GM19324 (cell line): ENCODE data around the gene ATP6V0A1.
"Not testable (repeated sequence)": the region's sequence is repeated elsewhere in the genome, so short reads cannot be mapped to it uniquely, and the experiment has no call there.

Experiments used
- ATAC-seq: cut with Tn5 transposase; IDR thresholded peaks from one replicate; pipeline ENCODE4 v1.9.1; 2021; ENCODE audit warnings: mild to moderate bottlenecking, moderate library complexity; ENCODE audit not compliant: unreplicated experiment, low FRiP score

Gene ATP6V0A1

GRCh38 chr17:42475121-42475520 is 16.4 kb downstream of the ATP6V0A1 start:
- no peak for ATAC-seq

- ATAC-seq = no peak
Measured at GRCh38 chr17:42475835-42476234, 17.2 kb downstream of the ATP6V0A1 start.

- no peak for ATAC-seq
Measured at GRCh38 chr17:42476411-42476810, 17.7 kb downstream of the ATP6V0A1 start.

GRCh38 chr17:42477173-42477572 is 18.5 kb downstream of the ATP6V0A1 start:
- ATAC-seq = no peak

- not testable (repeated sequence) for ATAC-seq
Measured at GRCh38 chr17:42477824-42478223, 19.1 kb downstream of the ATP6V0A1 start.

- no peak for ATAC-seq
Measured at GRCh38 chr17:42484304-42484703, 25.6 kb downstream of the ATP6V0A1 start.

- ATAC-seq = no peak
Measured at GRCh38 chr17:42485680-42486079, 27.0 kb downstream of the ATP6V0A1 start.

- no peak for ATAC-seq
Measured at GRCh38 chr17:42488032-42488431, 29.4 kb downstream of the ATP6V0A1 start.

GRCh38 chr17:42493319-42493718 is 34.6 kb downstream of the ATP6V0A1 start:
- ATAC-seq = no peak

- no peak for ATAC-seq
Measured at GRCh38 chr17:42494673-42495072, 36.0 kb downstream of the ATP6V0A1 start.

GRCh38 chr17:42498828-42499227 is 40.1 kb downstream of the ATP6V0A1 start:
- ATAC-seq = no peak

- no peak for ATAC-seq
Measured at GRCh38 chr17:42502091-42502490, 43.4 kb downstream of the ATP6V0A1 start.

GRCh38 chr17:42502926-42503325 is 44.2 kb downstream of the ATP6V0A1 start:
- ATAC-seq = no peak

GRCh38 chr17:42507671-42508070 is 49.0 kb downstream of the ATP6V0A1 start:
- ATAC-seq = no peak

- no peak for ATAC-seq
Measured at GRCh38 chr17:42508426-42509165, 49.9 kb downstream of the ATP6V0A1 start.

- no peak for ATAC-seq
Measured at GRCh38 chr17:42509409-42509808, 50.7 kb downstream of the ATP6V0A1 start.

GRCh38 chr17:42509841-42510240 is 51.2 kb downstream of the ATP6V0A1 start:
- ATAC-seq = no peak

GRCh38 chr17:42512246-42512645 is 53.6 kb downstream of the ATP6V0A1 start:
- no peak for ATAC-seq

GRCh38 chr17:42512733-42513251 is 54.1 kb downstream of the ATP6V0A1 start:
- no peak for ATAC-seq

- ATAC-seq = no peak
Measured at GRCh38 chr17:42513686-42514085, 55.0 kb downstream of the ATP6V0A1 start.

- no peak for ATAC-seq
Measured at GRCh38 chr17:42514279-42514678, 55.6 kb downstream of the ATP6V0A1 start.

GRCh38 chr17:42514867-42515266 is 56.2 kb downstream of the ATP6V0A1 start:
- no peak for ATAC-seq
